Activated CD8-positive, alpha-beta T cell treated with anti-CD3 and anti-CD28 coated beads for 36 hours (primary cell): ENCODE data around the gene ACSF3. TPM values are rescaled to one million over a fixed set of nuclear protein-coding genes. Genes with fewer than 3 reads are reported as not detected.
A peak's percentile ranks its signal among the peaks of the same experiment; 100 is the strongest.
"Not testable (repeated sequence)": the region's sequence is repeated elsewhere in the genome, so short reads cannot be mapped to it uniquely, and the experiment has no call there.

Experiments used
- ATAC-seq: fragments of 200-7000 bp; cut with Tn5 transposase; one replicate; pipeline ENCODE4 v1.10.0; 2021; ENCODE audit warnings: mild to moderate bottlenecking, moderate library complexity
- CTCF ChIA-PET: fragments of 350-600 bp; sonication (Branson Sonifier 250); formaldehyde crosslinking; loops from one replicate; lab custom pipeline; 2021; ENCODE audit warnings: antibody characterized with exemption; lab: Charles Lee
- POLR2A ChIA-PET: fragments of 350-600 bp; sonication (Branson Sonifier 250); formaldehyde crosslinking; loops from one replicate; lab custom pipeline; 2021; ENCODE audit warnings: antibody characterized with exemption; lab: Charles Lee
- DNase-seq: peaks from one replicate; pipeline ENCODE4 v3.0.0-alpha.2; 2020
- H3K27ac Mint-ChIP-seq: one replicate; pipeline ENCODE4 v1.8.0; 2021; ENCODE audit warnings: mild to moderate bottlenecking, mixed read lengths
- H3K27me3 Mint-ChIP-seq: one replicate; pipeline ENCODE4 v1.8.0; 2021; ENCODE audit warnings: mixed read lengths
- H3K36me3 Mint-ChIP-seq: one replicate; pipeline ENCODE4 v1.8.0; 2021; ENCODE audit warnings: low read depth, mixed read lengths
- H3K4me1 Mint-ChIP-seq: one replicate; pipeline ENCODE4 v1.8.0; 2021; ENCODE audit warnings: low read depth, mixed read lengths
- H3K4me3 Mint-ChIP-seq: one replicate; pipeline ENCODE4 v1.8.0; 2021; ENCODE audit warnings: mild to moderate bottlenecking, moderate library complexity, mixed read lengths
- H3K9me3 Mint-ChIP-seq: one replicate; pipeline ENCODE4 v1.8.0; 2021; ENCODE audit warnings: mixed read lengths
- intact Hi-C: fragments of 100-400 bp; cut with micrococcal nuclease; formaldehyde crosslinking; loops from one replicate; pipeline ENCODE4 v1.10.0; 2022
- total RNA-seq, 2 experiments: library from RNA; stranded (reverse); gene quantifications; one replicate each; pipeline ENCODE4 v1.2.3, GENCODE V29; 2021
- TF ChIP-seq, protein P1 (sequence below): fragments of 200-600 bp; IDR thresholded peaks from one replicate; pipeline ENCODE4 v1.8.0; 2022; ENCODE audit warnings: antibody characterized with exemption, mild to moderate bottlenecking

Gene ACSF3
- total RNA-seq, 2 experiments from 2014 or later, result 44.6 to 45.9 TPM

DNA sequence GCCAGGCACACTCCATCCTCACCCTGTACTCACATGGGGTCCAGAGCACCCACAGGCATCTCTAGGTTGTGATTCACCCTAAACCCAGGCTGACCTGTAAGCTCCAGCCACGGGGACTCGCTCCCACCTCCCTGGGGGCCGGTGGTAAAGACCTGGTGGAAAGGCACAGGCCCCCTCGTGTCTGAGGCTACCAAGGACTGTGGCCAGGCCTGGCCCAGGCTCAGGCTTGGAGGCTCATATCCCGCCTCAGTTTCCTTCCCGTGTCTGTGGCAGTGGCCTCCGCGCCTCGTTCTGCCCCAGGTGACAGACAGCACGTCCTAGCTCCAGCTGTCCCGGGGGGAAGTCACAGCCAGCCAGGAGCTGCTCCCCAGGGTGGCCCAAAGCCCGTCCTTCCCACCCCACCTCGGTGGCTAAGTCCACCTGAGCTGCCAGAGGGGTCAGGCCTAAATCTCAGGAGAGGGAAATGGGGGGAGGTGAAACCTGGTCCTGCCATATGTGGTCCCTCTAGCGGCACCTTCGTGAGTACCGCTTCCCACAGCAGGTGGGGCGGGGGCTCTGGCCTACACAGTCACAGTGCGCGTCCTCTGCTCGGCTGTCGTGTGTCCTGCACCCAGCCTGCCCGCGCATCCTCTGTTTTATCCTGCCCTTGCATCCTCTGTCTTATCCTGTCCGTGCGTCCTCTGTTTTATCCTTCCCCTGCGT is 90.5 kb downstream of the ACSF3 start:
- POLR2A ChIA-PET, result no interaction called here
- no peak overlapping the region for H3K27ac Mint-ChIP-seq

GRCh38 chr16:89184677-89184932 is 91.0 kb downstream of the ACSF3 start:
- Mint-ChIP-seq H3K4me1 (peaks cover 5% of the 10 kb centered on the region), H3K36me3 (no peaks in the 10 kb centered on the region), H3K27ac (no peak overlapping the region), H3K9me3 (no peaks in the 10 kb centered on the region), H3K4me3 (no peak overlapping the region), H3K27me3 (no peaks in the 10 kb centered on the region)
- ChIA-PET POLR2A (no interaction called here), CTCF (no interaction called here)
- DNase-seq (no peak), ATAC-seq (no peak)
- TF ChIP-seq, protein P1, sequence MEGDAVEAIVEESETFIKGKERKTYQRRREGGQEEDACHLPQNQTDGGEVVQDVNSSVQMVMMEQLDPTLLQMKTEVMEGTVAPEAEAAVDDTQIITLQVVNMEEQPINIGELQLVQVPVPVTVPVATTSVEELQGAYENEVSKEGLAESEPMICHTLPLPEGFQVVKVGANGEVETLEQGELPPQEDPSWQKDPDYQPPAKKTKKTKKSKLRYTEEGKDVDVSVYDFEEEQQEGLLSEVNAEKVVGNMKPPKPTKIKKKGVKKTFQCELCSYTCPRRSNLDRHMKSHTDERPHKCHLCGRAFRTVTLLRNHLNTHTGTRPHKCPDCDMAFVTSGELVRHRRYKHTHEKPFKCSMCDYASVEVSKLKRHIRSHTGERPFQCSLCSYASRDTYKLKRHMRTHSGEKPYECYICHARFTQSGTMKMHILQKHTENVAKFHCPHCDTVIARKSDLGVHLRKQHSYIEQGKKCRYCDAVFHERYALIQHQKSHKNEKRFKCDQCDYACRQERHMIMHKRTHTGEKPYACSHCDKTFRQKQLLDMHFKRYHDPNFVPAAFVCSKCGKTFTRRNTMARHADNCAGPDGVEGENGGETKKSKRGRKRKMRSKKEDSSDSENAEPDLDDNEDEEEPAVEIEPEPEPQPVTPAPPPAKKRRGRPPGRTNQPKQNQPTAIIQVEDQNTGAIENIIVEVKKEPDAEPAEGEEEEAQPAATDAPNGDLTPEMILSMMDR, result no peak
- intact Hi-C loops, result no loop called here

More for the DNA sequence above, 90.5 kb downstream of the ACSF3 start:
- ATAC-seq (no peak), DNase-seq (no peak)
- no peaks in the 10 kb centered on the region for H3K27me3 Mint-ChIP-seq
- TF ChIP-seq, protein P1, result no peak
- CTCF ChIA-PET, result no interaction called here
- H3K36me3 Mint-ChIP-seq, result no peaks in the 10 kb centered on the region
- H3K4me1 Mint-ChIP-seq, result peaks cover 5% of the 10 kb centered on the region
- no peaks in the 10 kb centered on the region for H3K9me3 Mint-ChIP-seq
- no peak overlapping the region for H3K4me3 Mint-ChIP-seq
- intact Hi-C loops, result no loop called here

- Mint-ChIP-seq H3K36me3 (no peaks in the 10 kb centered on the region), H3K9me3 (no peaks in the 10 kb centered on the region), H3K27me3 (no peaks in the 10 kb centered on the region), H3K27ac (no peak overlapping the region), H3K4me3 (no peak overlapping the region), H3K4me1 (peaks cover 5% of the 10 kb centered on the region)
- DNase-seq (peak; percentile 50), ATAC-seq (peak; percentile 42)
- TF ChIP-seq, protein P1, result no peak
- intact Hi-C loops, result no loop called here
- POLR2A ChIA-PET, result interaction anchor here (0.7 kb wide), 1 partner anchor 39 kb away, joined by 3 read pairs; no protein-coding TSS in a partner anchor
- CTCF ChIA-PET, result no interaction called here
Measured at GRCh38 chr16:89184933-89185794, 91.5 kb downstream of the ACSF3 start.

DNA sequence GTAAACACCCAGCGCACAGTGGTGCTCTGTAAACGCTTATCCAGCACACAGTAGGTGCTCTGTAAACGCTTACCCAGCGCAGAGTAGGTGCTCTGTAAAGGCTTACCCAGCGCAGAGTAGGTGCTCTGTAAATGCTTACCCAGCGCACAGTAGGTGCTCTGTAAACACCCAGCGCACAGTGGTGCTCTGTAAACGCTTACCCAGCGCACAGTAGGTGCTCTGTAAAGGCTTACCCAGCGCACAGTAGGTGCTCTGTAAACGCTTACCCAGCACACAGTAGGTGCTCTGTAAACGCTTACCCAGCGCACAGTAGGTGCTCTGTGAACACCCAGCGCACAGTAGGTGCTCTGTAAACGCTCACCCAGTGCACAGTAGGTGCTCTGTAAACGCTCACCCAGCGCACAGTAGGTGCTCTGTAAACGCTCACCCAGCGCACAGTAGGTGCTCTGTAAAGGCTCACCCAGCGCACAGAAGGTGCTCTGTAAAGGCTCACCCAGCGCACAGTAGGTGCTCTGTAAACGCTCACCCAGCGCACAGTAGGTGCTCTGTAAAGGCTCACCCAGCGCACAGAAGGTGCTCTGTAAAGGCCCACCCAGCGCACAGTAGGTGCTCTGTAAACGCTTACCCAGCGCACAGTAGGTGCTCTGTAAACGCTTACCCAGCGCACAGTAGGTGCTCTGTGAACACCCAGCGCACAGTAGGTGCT is 92.4 kb downstream of the ACSF3 start:
- H3K4me3 Mint-ChIP-seq, H3K27me3 Mint-ChIP-seq, H3K27ac Mint-ChIP-seq, DNase-seq, H3K9me3 Mint-ChIP-seq, H3K36me3 Mint-ChIP-seq, intact Hi-C loops, ATAC-seq, CTCF ChIA-PET, H3K4me1 Mint-ChIP-seq: not testable (repeated sequence)
- POLR2A ChIA-PET, result interaction anchor here (0.6 to 0.7 kb wide), 2 partner anchors 40 to 322 kb away, joined by 3 to 5 read pairs; no protein-coding TSS in a partner anchor

DNA sequence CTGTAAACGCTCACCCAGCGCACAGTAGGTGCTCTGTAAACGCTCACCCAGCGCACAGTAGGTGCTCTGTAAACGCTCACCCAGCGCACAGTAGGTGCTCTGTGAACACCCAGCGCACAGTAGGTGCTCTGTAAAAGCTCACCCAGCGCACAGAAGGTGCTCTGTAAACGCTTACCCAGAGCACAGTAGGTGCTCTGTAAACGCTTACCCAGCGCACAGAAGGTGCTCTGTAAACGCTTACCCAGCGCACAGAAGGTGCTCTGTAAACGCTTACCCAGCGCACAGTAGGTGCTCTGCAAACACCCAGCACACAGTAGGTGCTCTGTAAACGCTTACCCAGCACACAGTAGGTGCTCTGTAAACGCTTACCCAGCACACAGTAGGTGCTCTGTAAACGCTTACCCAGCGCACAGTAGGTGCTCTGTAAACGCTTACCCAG is 93.0 kb downstream of the ACSF3 start:
- not testable (repeated sequence) for H3K4me3 Mint-ChIP-seq, DNase-seq

More for the DNA sequence above, 93.0 kb downstream of the ACSF3 start:
- CTCF ChIA-PET, intact Hi-C loops, H3K36me3 Mint-ChIP-seq, H3K4me1 Mint-ChIP-seq, H3K27ac Mint-ChIP-seq, ATAC-seq, H3K9me3 Mint-ChIP-seq, H3K27me3 Mint-ChIP-seq: not testable (repeated sequence)
- POLR2A ChIA-PET, result interaction anchor here (0.6 to 1.2 kb wide), 2 partner anchors 9 to 321 kb away, joined by 5 read pairs; no protein-coding TSS in a partner anchor
